ENCODE results near the gene ITPR2.

Gene ITPR2

DNA sequence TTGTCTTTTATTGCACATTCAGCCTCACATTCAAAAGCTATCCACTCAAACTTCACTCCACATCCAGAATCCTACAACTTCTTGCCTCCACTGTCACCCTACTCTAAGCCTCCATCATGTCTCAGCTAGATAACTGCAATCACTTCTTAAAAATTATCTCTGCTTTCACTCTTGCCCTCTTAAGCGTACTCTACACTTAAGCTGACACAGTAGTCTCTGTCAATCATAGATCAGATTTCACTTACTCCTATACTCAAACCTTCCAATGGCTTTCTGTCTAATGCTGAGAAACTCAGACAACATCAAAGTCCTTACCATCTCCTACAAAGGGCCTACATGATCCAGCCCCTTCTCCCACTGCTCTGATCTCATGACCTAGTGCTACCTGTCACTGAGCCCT, 304.1 kb downstream of the ITPR2 start:
- Histone ChIP-seq H3K27ac (no peak overlapping the region), H3K4me3 (no peak overlapping the region), H3K27me3 (no peaks in the 10 kb centered on the region), H3K36me3 (peaks cover 0 to 12% (median 0%) of the 10 kb centered on the region in 3 donors), H3K9me3 (peaks cover 0 to 16% (median 14%) of the 10 kb centered on the region in 3 donors), H3K4me1 (peaks cover 0 to 4% (median 1%) of the 10 kb centered on the region in 4 donors)
- TF ChIP-seq, protein P1, sequence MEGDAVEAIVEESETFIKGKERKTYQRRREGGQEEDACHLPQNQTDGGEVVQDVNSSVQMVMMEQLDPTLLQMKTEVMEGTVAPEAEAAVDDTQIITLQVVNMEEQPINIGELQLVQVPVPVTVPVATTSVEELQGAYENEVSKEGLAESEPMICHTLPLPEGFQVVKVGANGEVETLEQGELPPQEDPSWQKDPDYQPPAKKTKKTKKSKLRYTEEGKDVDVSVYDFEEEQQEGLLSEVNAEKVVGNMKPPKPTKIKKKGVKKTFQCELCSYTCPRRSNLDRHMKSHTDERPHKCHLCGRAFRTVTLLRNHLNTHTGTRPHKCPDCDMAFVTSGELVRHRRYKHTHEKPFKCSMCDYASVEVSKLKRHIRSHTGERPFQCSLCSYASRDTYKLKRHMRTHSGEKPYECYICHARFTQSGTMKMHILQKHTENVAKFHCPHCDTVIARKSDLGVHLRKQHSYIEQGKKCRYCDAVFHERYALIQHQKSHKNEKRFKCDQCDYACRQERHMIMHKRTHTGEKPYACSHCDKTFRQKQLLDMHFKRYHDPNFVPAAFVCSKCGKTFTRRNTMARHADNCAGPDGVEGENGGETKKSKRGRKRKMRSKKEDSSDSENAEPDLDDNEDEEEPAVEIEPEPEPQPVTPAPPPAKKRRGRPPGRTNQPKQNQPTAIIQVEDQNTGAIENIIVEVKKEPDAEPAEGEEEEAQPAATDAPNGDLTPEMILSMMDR (IDR thresholded peaks at IDR 0.05) = no peak
- intact Hi-C loops (cut with DNase I; ENCODE audit: low total_unique reads) = loop anchor here (10.0 kb wide), 2 partner anchors 234 to 414 kb away; no protein-coding TSS in a partner anchor
- DNase-seq = no peak

DNA sequence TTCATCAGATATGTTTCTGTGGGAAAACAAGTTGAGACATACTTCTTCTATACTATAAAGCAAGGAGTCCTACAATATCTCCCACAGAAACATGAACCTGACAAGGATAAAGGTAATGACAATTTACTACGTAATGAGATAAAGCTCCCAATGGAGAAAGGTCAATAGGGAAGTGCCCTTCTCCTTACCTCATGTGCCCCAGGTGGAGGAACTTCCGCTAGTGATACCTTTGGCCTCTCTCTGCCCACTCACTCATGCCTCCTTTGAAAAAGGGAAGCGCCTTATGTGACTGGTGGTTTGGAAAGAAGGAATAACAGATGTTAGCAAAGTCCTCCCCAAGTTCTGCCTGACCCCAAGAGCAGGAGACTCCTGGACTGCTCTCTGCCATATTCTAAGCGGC, 305.3 kb downstream of the ITPR2 start:
- H3K36me3 ChIP-seq = peaks cover 0 to 12% (median 0%) of the 10 kb centered on the region in 3 donors
- intact Hi-C loops (cut with DNase I; ENCODE audit: low total_unique reads) = loop anchor here (10.0 kb wide), 2 partner anchors 233 to 413 kb away; no protein-coding TSS in a partner anchor
- H3K9me3 ChIP-seq = peaks cover 0 to 16% (median 14%) of the 10 kb centered on the region in 3 donors
- no peak overlapping the region for H3K27ac ChIP-seq
- no peak for DNase-seq
- H3K27me3 ChIP-seq = no peaks in the 10 kb centered on the region
- H3K4me1 ChIP-seq = peaks cover 0 to 11% (median 3%) of the 10 kb centered on the region in 4 donors
- no peak overlapping the region for H3K4me3 ChIP-seq
- TF ChIP-seq, protein P1 (IDR thresholded peaks at IDR 0.05) = no peak

DNA sequence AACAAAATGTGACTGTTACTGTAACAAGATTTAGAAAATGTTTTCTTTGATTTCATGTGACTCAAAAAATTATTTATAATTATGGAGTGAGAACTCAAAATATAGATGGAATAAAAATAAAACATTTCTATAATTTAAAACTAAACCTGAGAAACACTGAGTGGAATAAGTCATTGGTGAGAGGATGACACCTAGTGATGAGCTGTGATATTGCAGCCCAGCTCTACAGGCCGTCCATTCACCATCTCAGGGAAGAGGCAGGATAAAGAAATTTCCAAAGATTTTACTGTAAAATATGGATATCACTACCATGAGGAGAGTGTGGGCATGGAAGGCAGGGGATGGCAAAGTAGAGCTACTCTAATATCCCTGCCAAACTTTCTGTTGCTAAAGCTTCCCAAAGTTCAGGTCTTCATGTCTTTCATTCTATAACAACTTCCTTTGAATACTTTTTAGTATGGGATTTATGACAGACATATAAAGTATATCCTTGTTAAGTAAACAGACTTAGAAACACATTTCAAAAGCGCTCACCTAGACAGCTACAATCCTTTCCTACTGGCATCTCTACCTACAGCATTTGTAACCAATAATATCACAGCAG, 308.0 kb downstream of the ITPR2 start:
- H3K4me3 ChIP-seq = no peak overlapping the region
- intact Hi-C loops (cut with DNase I; ENCODE audit: low total_unique reads) = loop anchor here (10.0 kb wide), 2 partner anchors 230 to 410 kb away; no protein-coding TSS in a partner anchor
- no peak overlapping the region for H3K27ac ChIP-seq
- TF ChIP-seq, protein P1 (IDR thresholded peaks at IDR 0.05) = peak; percentile 29 to 37
- DNase-seq = no peak
- H3K9me3 ChIP-seq = peaks cover 0 to 16% (median 14%) of the 10 kb centered on the region in 3 donors
- no peaks in the 10 kb centered on the region for H3K27me3 ChIP-seq
- H3K36me3 ChIP-seq = peaks cover 0 to 12% (median 0%) of the 10 kb centered on the region in 3 donors
- peaks cover 0 to 11% (median 3%) of the 10 kb centered on the region in 4 donors for H3K4me1 ChIP-seq

DNA sequence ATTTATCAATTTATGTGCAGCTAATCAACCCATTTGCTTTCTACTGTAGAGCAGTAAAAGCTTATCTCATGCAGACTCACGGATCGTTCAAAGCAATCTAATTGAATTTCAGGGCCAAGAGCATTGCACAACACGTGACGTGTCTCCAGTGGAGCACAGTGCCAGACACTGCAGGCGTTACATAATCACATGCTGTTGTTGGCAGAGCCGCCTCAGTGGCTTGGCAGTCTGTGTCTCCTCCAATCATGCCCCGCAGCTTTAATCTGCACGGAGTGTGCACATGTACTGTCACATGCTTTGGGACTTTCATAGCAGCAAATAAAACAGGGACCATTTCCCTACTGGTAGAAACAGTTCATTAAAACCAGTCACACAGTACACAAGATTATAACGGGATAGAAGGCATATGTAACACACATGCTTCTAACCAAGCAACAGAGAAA, 309.3 kb downstream of the ITPR2 start:
- TF ChIP-seq, protein P1 (IDR thresholded peaks at IDR 0.05) = peak; percentile 27 to 46
- H3K4me3 ChIP-seq = no peak overlapping the region
- H3K9me3 ChIP-seq = peaks cover 0 to 20% (median 14%) of the 10 kb centered on the region in 3 donors
- H3K27ac ChIP-seq = peak overlapping the region; percentile 48 to 61
- intact Hi-C loops (cut with DNase I; ENCODE audit: low total_unique reads) = loop anchor here (10.0 kb wide), 2 partner anchors 229 to 409 kb away; no protein-coding TSS in a partner anchor
- no peaks in the 10 kb centered on the region for H3K27me3 ChIP-seq
- peak; percentile 95 to 98 for DNase-seq
- peaks cover 0 to 12% (median 0%) of the 10 kb centered on the region in 3 donors for H3K36me3 ChIP-seq
- H3K4me1 ChIP-seq = peaks cover 0 to 11% (median 3%) of the 10 kb centered on the region in 4 donors

DNA sequence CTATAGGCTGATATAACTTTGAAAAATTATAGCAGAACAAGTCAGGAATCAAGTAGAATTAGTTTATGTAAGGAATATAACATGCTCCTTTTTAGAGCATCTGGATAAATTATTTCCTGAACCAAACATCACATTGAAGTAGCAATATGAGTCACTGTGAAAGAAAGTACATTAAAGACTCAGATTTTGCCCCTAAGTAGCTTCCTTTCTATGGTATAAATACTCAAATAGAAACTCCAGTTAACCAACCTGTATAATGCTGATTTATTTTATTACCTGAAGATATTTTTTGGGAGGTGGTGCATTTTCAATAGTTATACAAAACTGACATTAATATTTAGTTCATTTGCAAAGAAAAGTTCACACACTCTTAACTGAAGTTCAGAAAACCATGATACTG, 312.1 kb downstream of the ITPR2 start:
- H3K4me3 ChIP-seq = no peak overlapping the region
- peaks cover 0 to 4% (median 0%) of the 10 kb centered on the region in 3 donors for H3K36me3 ChIP-seq
- TF ChIP-seq, protein P1 (IDR thresholded peaks at IDR 0.05) = no peak
- intact Hi-C loops (cut with DNase I; ENCODE audit: low total_unique reads) = loop anchor here (10.0 kb wide), 2 partner anchors 226 to 406 kb away; no protein-coding TSS in a partner anchor
- DNase-seq = no peak
- H3K27ac ChIP-seq = no peak overlapping the region
- H3K9me3 ChIP-seq = peaks cover 0 to 15% (median 11%) of the 10 kb centered on the region in 3 donors
- peaks cover 0 to 11% (median 3%) of the 10 kb centered on the region in 4 donors for H3K4me1 ChIP-seq
- H3K27me3 ChIP-seq = no peaks in the 10 kb centered on the region

Data from tibial artery (tissue), 4 donors.